Heart left ventricle (tissue), 13 donors: ENCODE results near the gene PAK1.

ENCODE experiments used
- POLR2A ChIP-seq, 2 donors: fragments of 450-650 bp; IDR thresholded peaks; one replicate each; pipeline ENCODE4 v1.6.1; 2017; ENCODE audit warnings: antibody characterized with exemption in 2 of 2, mild to moderate bottlenecking in 2 of 2, moderate library complexity in 2 of 2
- TF ChIP-seq, protein P1 (sequence below), 12 donors: fragments of 200-600 bp; sonication (generic) in 4 of 12; IDR thresholded peaks; one replicate each; pipeline versions ENCODE4 v1.5.0 to v1.8.0; 2018 to 2022; ENCODE audit warnings: antibody characterized with exemption in 12 of 12, mild to moderate bottlenecking in 5 of 12
- donor health status: ischemic (EF 13 %, LVEDD 7.1; RV severe dilation, severe dysfunction).
- donor health status: DM: no; HTN: yes; CAD: no.
- donor health status: DM: no; HTN: no; CAD: no.
- donor health status: ischemic (EF 25% LVEDD 6.9; RV normal size, moderate dysfunction).
- donor health status: ischemic (EF 25% LVEDD 5.7; RV mildly dilated, moderate dysfunction).
- donor health status: ischemic (EF 35%, LVEDD 5.7; RV mildly dilated, moderate dysfunction).
- donor health status: nonischemic (EF 11% LVEDD 7.7; RV severe dilation, severe dysfunction).
- donor health status: DM: yes; HTN: yes; CAD: no.
- donor health status: PGD.
- donor health status: ischemic (EF 29% LVEDD 5.4; RV normal size, mild dysfunction).
- donor health status: nonischemic (EF 23%, LVEDD 6.1; RV moderate dilation, normal function).

GRCh38 chr11:77471558-77472193 is 2.2 kb downstream of the PAK1 start:
- no peak for TF ChIP-seq POLR2A (IDR thresholded peaks at IDR 0.05)
- TF ChIP-seq, protein P1, sequence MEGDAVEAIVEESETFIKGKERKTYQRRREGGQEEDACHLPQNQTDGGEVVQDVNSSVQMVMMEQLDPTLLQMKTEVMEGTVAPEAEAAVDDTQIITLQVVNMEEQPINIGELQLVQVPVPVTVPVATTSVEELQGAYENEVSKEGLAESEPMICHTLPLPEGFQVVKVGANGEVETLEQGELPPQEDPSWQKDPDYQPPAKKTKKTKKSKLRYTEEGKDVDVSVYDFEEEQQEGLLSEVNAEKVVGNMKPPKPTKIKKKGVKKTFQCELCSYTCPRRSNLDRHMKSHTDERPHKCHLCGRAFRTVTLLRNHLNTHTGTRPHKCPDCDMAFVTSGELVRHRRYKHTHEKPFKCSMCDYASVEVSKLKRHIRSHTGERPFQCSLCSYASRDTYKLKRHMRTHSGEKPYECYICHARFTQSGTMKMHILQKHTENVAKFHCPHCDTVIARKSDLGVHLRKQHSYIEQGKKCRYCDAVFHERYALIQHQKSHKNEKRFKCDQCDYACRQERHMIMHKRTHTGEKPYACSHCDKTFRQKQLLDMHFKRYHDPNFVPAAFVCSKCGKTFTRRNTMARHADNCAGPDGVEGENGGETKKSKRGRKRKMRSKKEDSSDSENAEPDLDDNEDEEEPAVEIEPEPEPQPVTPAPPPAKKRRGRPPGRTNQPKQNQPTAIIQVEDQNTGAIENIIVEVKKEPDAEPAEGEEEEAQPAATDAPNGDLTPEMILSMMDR (IDR thresholded peaks at IDR 0.05) = peak in 2 of 12 donors; percentile 10 to 12
